GM23338 (cell line): Measurements from ENCODE around the gene UGCG. TPM values are rescaled to one million over a fixed set of nuclear protein-coding genes. Genes with fewer than 3 reads are reported as not detected.

Source experiments
- ATAC-seq: fragments of 200-7000 bp; cut with Tn5 transposase; 3 replicates; pipeline ENCODE4 v1.9.1; 2020
- DNase-seq: peaks from one replicate; pipeline ENCODE4 v3.0.0-alpha.2; 2015; ENCODE audit warnings: low spot score
- H2AFZ ChIP-seq: fragments of 200-600 bp; sonication (generic); 2 replicates; pipeline ENCODE4 v1.8.0; 2016; ENCODE audit warnings: antibody characterized with exemption, mild to moderate bottlenecking, moderate library complexity
- H3F3A ChIP-seq: fragments of 200-600 bp; sonication (generic); replicated peaks from 2 replicates; pipeline ENCODE4 v1.8.0; 2017; ENCODE audit warnings: antibody characterized with exemption, mixed run types, low read depth
- H3K27ac ChIP-seq: fragments of 200-600 bp; sonication (generic); 2 replicates; pipeline ENCODE4 v1.6.1; 2016; ENCODE audit warnings: low read depth
- H3K27me3 ChIP-seq: fragments of 200-600 bp; sonication (generic); 2 replicates; pipeline ENCODE4 v1.8.0; 2016; ENCODE audit warnings: mild to moderate bottlenecking, mixed run types, moderate library complexity; ENCODE audit not compliant: insufficient read depth
- H3K36me3 ChIP-seq: fragments of 200-600 bp; sonication (generic); 2 replicates; pipeline ENCODE4 v1.8.0; 2016; ENCODE audit warnings: mild to moderate bottlenecking; ENCODE audit not compliant: insufficient read depth
- H3K4me1 ChIP-seq: fragments of 200-600 bp; sonication (generic); 2 replicates; pipeline ENCODE4 v1.8.0; 2016; ENCODE audit warnings: mild to moderate bottlenecking, moderate library complexity; ENCODE audit not compliant: insufficient read depth
- H3K4me2 ChIP-seq: fragments of 200-600 bp; sonication (generic); 2 replicates; pipeline ENCODE4 v1.7.1; 2017; ENCODE audit warnings: mixed run types
- H3K4me3 ChIP-seq: fragments of 200-600 bp; sonication (generic); 2 replicates; pipeline ENCODE4 v1.6.1; 2016; ENCODE audit warnings: mixed run types
- H3K79me2 ChIP-seq: fragments of 200-600 bp; sonication (generic); replicated peaks from 2 replicates; pipeline ENCODE4 v1.8.0; 2017; ENCODE audit warnings: mild to moderate bottlenecking; ENCODE audit not compliant: insufficient read depth
- H3K9me2 ChIP-seq: fragments of 200-600 bp; sonication (generic); 2 replicates; pipeline ENCODE4 v1.8.0; 2017; ENCODE audit not compliant: insufficient read depth
- H4K20me1 ChIP-seq: fragments of 200-600 bp; sonication (generic); replicated peaks from 2 replicates; pipeline ENCODE4 v1.8.0; 2017; ENCODE audit warnings: mild to moderate bottlenecking; ENCODE audit not compliant: insufficient read depth
- H3K27ac Mint-ChIP-seq: 2 replicates; pipeline ENCODE4 v1.8.0; 2020; ENCODE audit warnings: inconsistent platforms, mild to moderate bottlenecking, moderate library complexity, mixed read lengths
- H3K27me3 Mint-ChIP-seq: 3 replicates; pipeline ENCODE4 v1.8.0; 2022; ENCODE audit warnings: low read depth, mild to moderate bottlenecking, moderate library complexity, mixed read lengths, inconsistent platforms; ENCODE audit not compliant: insufficient read depth, poor library complexity
- H3K36me3 Mint-ChIP-seq: 3 replicates; pipeline ENCODE4 v1.8.0; 2021; ENCODE audit warnings: low read depth, mild to moderate bottlenecking, inconsistent platforms, moderate library complexity, mixed read lengths
- H3K4me1 Mint-ChIP-seq: 3 replicates; pipeline ENCODE4 v1.8.0; 2020; ENCODE audit warnings: mild to moderate bottlenecking, inconsistent platforms, mixed read lengths
- H3K4me3 Mint-ChIP-seq: 3 replicates; pipeline ENCODE4 v1.8.0; 2021; ENCODE audit warnings: moderate library complexity, mild to moderate bottlenecking, inconsistent platforms, mixed read lengths
- H3K9me3 Mint-ChIP-seq: 3 replicates; pipeline ENCODE4 v1.8.0; 2020; ENCODE audit warnings: moderate library complexity, mild to moderate bottlenecking, inconsistent platforms, mixed read lengths
- CREB1 ChIP-seq: fragments of 250-450 bp; sonication (Bioruptor Pico); IDR thresholded peaks from 2 replicates; pipeline ENCODE4 v1.5.0; 2020; ENCODE audit warnings: low read depth, mild to moderate bottlenecking, moderate library complexity
- CTCF ChIP-seq, 2 experiments: fragments of 200-600 bp in 1 of 2; sonication (generic) in 1 of 2; conservative IDR thresholded peaks; 2 replicates each; pipeline versions ENCODE4 v1.5.1 to v1.6.1; 2016 to 2017; ENCODE audit warnings: antibody characterized with exemption in 2 of 2, low read depth in 2 of 2, mild to moderate bottlenecking in 2 of 2, moderate library complexity in 1 of 2
- ETS1 ChIP-seq: IDR thresholded peaks from 2 replicates; pipeline ENCODE4 v1.6.1; 2016; ENCODE audit warnings: antibody characterized with exemption
- EZH2 ChIP-seq: fragments of 200-600 bp; sonication (generic); IDR thresholded peaks from one replicate; pipeline ENCODE4 v1.8.0; 2017; ENCODE audit warnings: antibody characterized with exemption, mild to moderate bottlenecking, low read depth; ENCODE audit not compliant: unreplicated experiment
- EZH2phosphoT487 ChIP-seq: fragments of 200-600 bp; sonication (generic); IDR thresholded peaks from one replicate; pipeline ENCODE4 v1.8.1; 2018; ENCODE audit warnings: antibody characterized with exemption; ENCODE audit not compliant: unreplicated experiment
- JUNB ChIP-seq: IDR thresholded peaks from one replicate; pipeline ENCODE4 v1.6.1; 2016; ENCODE audit warnings: antibody characterized with exemption; ENCODE audit not compliant: unreplicated experiment
- NANOG ChIP-seq: IDR thresholded peaks from 2 replicates; pipeline ENCODE4 v1.6.1; 2016; ENCODE audit warnings: antibody characterized with exemption, borderline replicate concordance
- POLR2AphosphoS5 ChIP-seq: IDR thresholded peaks from 2 replicates; pipeline ENCODE4 v1.6.1; 2016; ENCODE audit warnings: antibody characterized with exemption, low read depth
- REST ChIP-seq: IDR thresholded peaks from one replicate; pipeline ENCODE4 v1.6.1; 2018; ENCODE audit warnings: antibody characterized with exemption; ENCODE audit not compliant: unreplicated experiment
- STAT1 ChIP-seq: IDR thresholded peaks from one replicate; pipeline ENCODE4 v1.6.1; 2016; ENCODE audit warnings: antibody characterized with exemption; ENCODE audit not compliant: unreplicated experiment
- ZNF114 ChIP-seq: fragments of 250-450 bp; sonication (Bioruptor Pico); IDR thresholded peaks from 2 replicates; pipeline ENCODE4 v1.5.0; 2020; ENCODE audit warnings: mild to moderate bottlenecking, moderate library complexity
- ZNF331 ChIP-seq: fragments of 250-450 bp; sonication (Bioruptor Pico); IDR thresholded peaks from 2 replicates; pipeline ENCODE4 v1.5.0; 2020; ENCODE audit warnings: low read depth, mild to moderate bottlenecking, moderate library complexity
- ZNF462 ChIP-seq: fragments of 250-450 bp; sonication (Bioruptor Pico); IDR thresholded peaks from 2 replicates; pipeline ENCODE4 v1.5.0; 2020; ENCODE audit warnings: mild to moderate bottlenecking, moderate library complexity
- polyA plus RNA-seq: library from polyadenylated mRNA; unstranded; fragments of >200 nt; fragmentation: Nextera tagmentation; extraction: Ambion mirVana; gene quantifications from 2 replicates; pipeline ENCODE4 v1.2.1, GENCODE V29; 2016
- total RNA-seq: library from RNA; depleted of rRNA; stranded (reverse); fragments of >200 nt; shearing (Covaris generic); gene quantifications from 2 replicates; pipeline ENCODE4 v1.2.3, GENCODE V29; 2014

Gene UGCG
- total and polyA plus RNA-seq, 2 experiments from 2014 or later = 30.4 to 44.9 TPM

GRCh38 chr9:111878946-111879345 lies 17.7 kb upstream of the UGCG start:
- H3K27ac Mint-ChIP-seq = no peak overlapping the region
- H3K4me3 Mint-ChIP-seq = no peak overlapping the region
- H3K27me3 ChIP-seq = no peaks in the 10 kb centered on the region
- no peak overlapping the region for H3K4me3 ChIP-seq
- H3K4me1 Mint-ChIP-seq = peaks cover 19% of the 10 kb centered on the region
- no peak for TF ChIP-seq EZH2
- no peak for TF ChIP-seq JUNB
- no peak for TF ChIP-seq NANOG
- TF ChIP-seq CREB1 = no peak
- no peak for TF ChIP-seq POLR2AphosphoS5
- no peak for TF ChIP-seq REST
- no peak for TF ChIP-seq ETS1
- no peak for TF ChIP-seq ZNF114 (CRISPR knock-in tag)
- TF ChIP-seq STAT1 = no peak
- no peak for TF ChIP-seq ZNF331 (CRISPR knock-in tag)
- no peak for TF ChIP-seq ZNF462
- TF ChIP-seq CTCF (conservative IDR thresholded peaks at IDR 0.05; ENCODE audit: low read depth in 2 of 2) = no peak
- no peak for TF ChIP-seq EZH2phosphoT487
- no peaks in the 10 kb centered on the region for H3K9me3 Mint-ChIP-seq
- no peak overlapping the region for H3K27ac ChIP-seq
- H4K20me1 ChIP-seq = no peaks in the 10 kb centered on the region
- H3K36me3 ChIP-seq = no peaks in the 10 kb centered on the region
- ATAC-seq (no peak), DNase-seq (no peak)
- H3K79me2 ChIP-seq = no peaks in the 10 kb centered on the region
- H3K9me2 ChIP-seq = no peaks in the 10 kb centered on the region
- H3K4me1 ChIP-seq = peaks cover 16% of the 10 kb centered on the region; the same call in 1 of the 2 replicates
- no peak overlapping the region for H2AFZ ChIP-seq
- H3K4me2 ChIP-seq = no peak overlapping the region
- H3K36me3 Mint-ChIP-seq = no peaks in the 10 kb centered on the region
- peaks cover 5% of the 10 kb centered on the region for H3K27me3 Mint-ChIP-seq
- no peaks in the 10 kb centered on the region for H3F3A ChIP-seq
